ENCODE measurements around the gene MAP2K3.

DNA sequence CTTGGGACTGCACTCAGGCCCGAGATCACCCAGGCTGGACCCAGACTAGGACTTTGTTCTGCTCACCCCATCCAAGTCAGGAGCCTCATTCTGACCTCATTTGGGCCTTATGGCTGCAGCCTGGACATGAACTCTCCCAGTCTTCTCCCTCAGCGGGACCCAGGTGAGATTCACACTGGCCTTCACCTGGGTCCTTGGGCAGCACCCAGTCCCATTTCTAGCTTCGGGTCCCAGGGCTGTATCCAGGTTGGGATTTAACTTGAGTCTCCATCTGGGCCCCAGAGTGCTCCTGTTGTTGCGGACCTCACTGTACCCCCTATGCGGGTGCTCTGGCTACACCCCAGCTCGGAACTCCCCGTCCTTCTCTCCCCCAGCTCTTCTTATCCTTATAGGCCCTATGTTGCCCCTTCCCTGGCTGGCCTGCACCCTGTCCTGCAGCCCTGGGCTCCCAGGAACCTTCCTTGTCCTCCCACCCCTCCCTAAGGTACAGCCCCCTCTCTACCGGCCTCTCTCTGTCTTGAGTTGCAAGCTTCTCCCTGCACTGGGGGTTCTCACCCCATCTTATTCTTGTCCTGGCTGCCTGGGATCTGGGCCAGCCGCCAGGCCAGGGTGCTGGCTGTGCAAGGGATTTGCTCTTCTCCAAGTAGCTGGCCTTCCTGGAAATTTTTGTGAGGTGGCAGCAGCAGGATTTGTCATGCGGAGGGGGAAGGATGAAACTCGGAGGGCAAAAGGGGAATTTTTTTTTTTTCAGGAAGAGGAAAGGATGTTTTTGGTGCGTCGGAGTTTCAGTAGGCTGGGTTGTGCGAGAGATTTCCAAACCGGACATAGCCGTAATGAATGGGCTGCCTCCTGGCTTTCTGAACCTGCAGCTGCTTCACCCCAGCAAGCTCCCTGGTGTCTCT lies 904 bp downstream of the MAP2K3 start:
- TF ChIP-seq RBBP5 (conservative IDR thresholded peaks at IDR 0.05) (no peak), NFYB (IDR thresholded peaks at IDR 0.05; ENCODE audit: insufficient read depth, low read depth, low read length) (no peak), POLR2A (IDR thresholded peaks at IDR 0.05; ENCODE audit: low read depth, low read length) (no peak), RCOR1 (conservative IDR thresholded peaks at IDR 0.05; ENCODE audit: low read depth, low read length) (no peak), POU2F2 (IDR thresholded peaks at IDR 0.05; ENCODE audit: borderline replicate concordance, low read depth, low read length) (no peak)
- TF ChIP-seq, protein P1, sequence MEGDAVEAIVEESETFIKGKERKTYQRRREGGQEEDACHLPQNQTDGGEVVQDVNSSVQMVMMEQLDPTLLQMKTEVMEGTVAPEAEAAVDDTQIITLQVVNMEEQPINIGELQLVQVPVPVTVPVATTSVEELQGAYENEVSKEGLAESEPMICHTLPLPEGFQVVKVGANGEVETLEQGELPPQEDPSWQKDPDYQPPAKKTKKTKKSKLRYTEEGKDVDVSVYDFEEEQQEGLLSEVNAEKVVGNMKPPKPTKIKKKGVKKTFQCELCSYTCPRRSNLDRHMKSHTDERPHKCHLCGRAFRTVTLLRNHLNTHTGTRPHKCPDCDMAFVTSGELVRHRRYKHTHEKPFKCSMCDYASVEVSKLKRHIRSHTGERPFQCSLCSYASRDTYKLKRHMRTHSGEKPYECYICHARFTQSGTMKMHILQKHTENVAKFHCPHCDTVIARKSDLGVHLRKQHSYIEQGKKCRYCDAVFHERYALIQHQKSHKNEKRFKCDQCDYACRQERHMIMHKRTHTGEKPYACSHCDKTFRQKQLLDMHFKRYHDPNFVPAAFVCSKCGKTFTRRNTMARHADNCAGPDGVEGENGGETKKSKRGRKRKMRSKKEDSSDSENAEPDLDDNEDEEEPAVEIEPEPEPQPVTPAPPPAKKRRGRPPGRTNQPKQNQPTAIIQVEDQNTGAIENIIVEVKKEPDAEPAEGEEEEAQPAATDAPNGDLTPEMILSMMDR (IDR thresholded peaks at IDR 0.05 in 2 of 3, conservative IDR thresholded peaks at IDR 0.05 in 1 of 3; ENCODE audit: control insufficient read depth in 2 of 3, extremely low read depth in 1 of 3, insufficient read depth in 1 of 3, low read depth in 3 of 3, low read length in 3 of 3): no peak
- TF ChIP-seq, protein P2, sequence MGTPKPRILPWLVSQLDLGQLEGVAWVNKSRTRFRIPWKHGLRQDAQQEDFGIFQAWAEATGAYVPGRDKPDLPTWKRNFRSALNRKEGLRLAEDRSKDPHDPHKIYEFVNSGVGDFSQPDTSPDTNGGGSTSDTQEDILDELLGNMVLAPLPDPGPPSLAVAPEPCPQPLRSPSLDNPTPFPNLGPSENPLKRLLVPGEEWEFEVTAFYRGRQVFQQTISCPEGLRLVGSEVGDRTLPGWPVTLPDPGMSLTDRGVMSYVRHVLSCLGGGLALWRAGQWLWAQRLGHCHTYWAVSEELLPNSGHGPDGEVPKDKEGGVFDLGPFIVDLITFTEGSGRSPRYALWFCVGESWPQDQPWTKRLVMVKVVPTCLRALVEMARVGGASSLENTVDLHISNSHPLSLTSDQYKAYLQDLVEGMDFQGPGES (IDR thresholded peaks at IDR 0.05): no peak
- TF ChIP-seq, protein P3, sequence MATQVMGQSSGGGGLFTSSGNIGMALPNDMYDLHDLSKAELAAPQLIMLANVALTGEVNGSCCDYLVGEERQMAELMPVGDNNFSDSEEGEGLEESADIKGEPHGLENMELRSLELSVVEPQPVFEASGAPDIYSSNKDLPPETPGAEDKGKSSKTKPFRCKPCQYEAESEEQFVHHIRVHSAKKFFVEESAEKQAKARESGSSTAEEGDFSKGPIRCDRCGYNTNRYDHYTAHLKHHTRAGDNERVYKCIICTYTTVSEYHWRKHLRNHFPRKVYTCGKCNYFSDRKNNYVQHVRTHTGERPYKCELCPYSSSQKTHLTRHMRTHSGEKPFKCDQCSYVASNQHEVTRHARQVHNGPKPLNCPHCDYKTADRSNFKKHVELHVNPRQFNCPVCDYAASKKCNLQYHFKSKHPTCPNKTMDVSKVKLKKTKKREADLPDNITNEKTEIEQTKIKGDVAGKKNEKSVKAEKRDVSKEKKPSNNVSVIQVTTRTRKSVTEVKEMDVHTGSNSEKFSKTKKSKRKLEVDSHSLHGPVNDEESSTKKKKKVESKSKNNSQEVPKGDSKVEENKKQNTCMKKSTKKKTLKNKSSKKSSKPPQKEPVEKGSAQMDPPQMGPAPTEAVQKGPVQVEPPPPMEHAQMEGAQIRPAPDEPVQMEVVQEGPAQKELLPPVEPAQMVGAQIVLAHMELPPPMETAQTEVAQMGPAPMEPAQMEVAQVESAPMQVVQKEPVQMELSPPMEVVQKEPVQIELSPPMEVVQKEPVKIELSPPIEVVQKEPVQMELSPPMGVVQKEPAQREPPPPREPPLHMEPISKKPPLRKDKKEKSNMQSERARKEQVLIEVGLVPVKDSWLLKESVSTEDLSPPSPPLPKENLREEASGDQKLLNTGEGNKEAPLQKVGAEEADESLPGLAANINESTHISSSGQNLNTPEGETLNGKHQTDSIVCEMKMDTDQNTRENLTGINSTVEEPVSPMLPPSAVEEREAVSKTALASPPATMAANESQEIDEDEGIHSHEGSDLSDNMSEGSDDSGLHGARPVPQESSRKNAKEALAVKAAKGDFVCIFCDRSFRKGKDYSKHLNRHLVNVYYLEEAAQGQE (IDR thresholded peaks at IDR 0.05; ENCODE audit: low read depth, low read length): no peak
- TF ChIP-seq, protein P4, sequence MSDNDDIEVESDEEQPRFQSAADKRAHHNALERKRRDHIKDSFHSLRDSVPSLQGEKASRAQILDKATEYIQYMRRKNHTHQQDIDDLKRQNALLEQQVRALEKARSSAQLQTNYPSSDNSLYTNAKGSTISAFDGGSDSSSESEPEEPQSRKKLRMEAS (IDR thresholded peaks at IDR 0.05; ENCODE audit: low read depth, low read length): no peak
